Fibroblast of lung (primary cell): ENCODE measurements around the gene SERPINA10. TPM values are rescaled to one million over a fixed set of nuclear protein-coding genes. Genes with fewer than 3 reads are reported as not detected.

ENCODE experiments used
- DNase-seq, 2 donors: peaks; one replicate each; pipeline versions ENCODE4 v3.0.0 to v3.0.0-alpha.2; 2010; ENCODE audit warnings: low read depth in 2 of 2
- H2AFZ ChIP-seq: 2 replicates; pipeline ENCODE4 v1.5.1; 2012; ENCODE audit warnings: low read length, control low read depth, inconsistent platforms
- H3K27ac ChIP-seq: 2 replicates; pipeline ENCODE4 v1.5.1; 2011; ENCODE audit warnings: low read length, control low read depth; ENCODE audit not compliant: insufficient read depth
- H3K27me3 ChIP-seq: 2 replicates; pipeline ENCODE4 v1.5.1; 2011; ENCODE audit warnings: mild to moderate bottlenecking, low read length; ENCODE audit not compliant: control insufficient read depth, insufficient read depth
- H3K36me3 ChIP-seq: 2 replicates; pipeline ENCODE4 v1.5.1; 2011; ENCODE audit warnings: low read length; ENCODE audit not compliant: control insufficient read depth, insufficient read depth
- H3K4me1 ChIP-seq: 2 replicates; pipeline ENCODE4 v1.5.1; 2011; ENCODE audit warnings: low read length; ENCODE audit not compliant: control insufficient read depth, insufficient read depth; ENCODE audit errors: extremely low read depth
- H3K4me2 ChIP-seq: 2 replicates; pipeline ENCODE4 v1.5.1; 2011; ENCODE audit warnings: low read length, control low read depth; ENCODE audit not compliant: insufficient read depth; ENCODE audit errors: extremely low read depth
- H3K4me3 ChIP-seq, 4 experiments: fragments of 200-600 bp in 1 of 4; sonication (generic) in 1 of 4; replicated peaks in 1 of 4; 2 replicates each; pipeline ENCODE4 v1.5.1; 2011 to 2016; ENCODE audit warnings: low read length in 4 of 4, low read depth in 3 of 4, mild to moderate bottlenecking in 3 of 4, control low read depth in 2 of 4, inconsistent platforms in 1 of 4, mixed read lengths in 1 of 4; ENCODE audit not compliant: insufficient read depth in 1 of 4; ENCODE audit errors: control extremely low read depth in 1 of 4
- H3K79me2 ChIP-seq: 2 replicates; pipeline ENCODE4 v1.5.1; 2012; ENCODE audit warnings: mild to moderate bottlenecking, low read length, inconsistent platforms; ENCODE audit not compliant: control insufficient read depth, insufficient read depth
- H3K9ac ChIP-seq: 2 replicates; pipeline ENCODE4 v1.5.1; 2011; ENCODE audit warnings: mild to moderate bottlenecking, low read length, control low read depth; ENCODE audit not compliant: insufficient read depth
- H3K9me3 ChIP-seq: 2 replicates; pipeline ENCODE4 v1.5.1; 2012; ENCODE audit warnings: low read depth, low read length; ENCODE audit not compliant: control insufficient read depth, insufficient read depth
- H4K20me1 ChIP-seq: 2 replicates; pipeline ENCODE4 v1.5.1; 2011; ENCODE audit warnings: low read length; ENCODE audit not compliant: control insufficient read depth, insufficient read depth; ENCODE audit errors: extremely low read depth
- EZH2 ChIP-seq: IDR thresholded peaks from 2 replicates; pipeline ENCODE4 v1.5.1; 2012; ENCODE audit warnings: low read length, control low read depth, mild to moderate bottlenecking; ENCODE audit errors: missing control alignments
- polyA plus RNA-seq, 2 donors: library from polyadenylated mRNA; depleted of rRNA in 1 of 2; stranded (reverse) in 1 of 2; unstranded in 1 of 2; fragments of >200 nt; gene quantifications; 2 replicates each; pipeline ENCODE4 v1.2.1, GENCODE V29; 2011 to 2012; ENCODE audit warnings: missing spikeins in 1 of 2
- total RNA-seq: library from RNA; depleted of rRNA; stranded (reverse); fragments of >200 nt; gene quantifications from 2 replicates; pipeline ENCODE4 v1.2.1, GENCODE V29; 2014
- TF ChIP-seq, protein P1 (sequence below), 2 donors: IDR thresholded peaks in 1 of 2; conservative IDR thresholded peaks in 1 of 2; 1 replicate in 1 of 2; 2 replicates in 1 of 2; pipeline ENCODE4 v1.5.1; 2011 to 2012; ENCODE audit warnings: low read length in 2 of 2, control low read depth in 1 of 2, inconsistent platforms in 1 of 2, low read depth in 1 of 2, mild to moderate bottlenecking in 1 of 2

The SERPINA10 gene
- total and polyA plus RNA-seq, 2 donors (not counting 1 experiment from before 2014, with no cell fraction given) = not detected

DNA sequence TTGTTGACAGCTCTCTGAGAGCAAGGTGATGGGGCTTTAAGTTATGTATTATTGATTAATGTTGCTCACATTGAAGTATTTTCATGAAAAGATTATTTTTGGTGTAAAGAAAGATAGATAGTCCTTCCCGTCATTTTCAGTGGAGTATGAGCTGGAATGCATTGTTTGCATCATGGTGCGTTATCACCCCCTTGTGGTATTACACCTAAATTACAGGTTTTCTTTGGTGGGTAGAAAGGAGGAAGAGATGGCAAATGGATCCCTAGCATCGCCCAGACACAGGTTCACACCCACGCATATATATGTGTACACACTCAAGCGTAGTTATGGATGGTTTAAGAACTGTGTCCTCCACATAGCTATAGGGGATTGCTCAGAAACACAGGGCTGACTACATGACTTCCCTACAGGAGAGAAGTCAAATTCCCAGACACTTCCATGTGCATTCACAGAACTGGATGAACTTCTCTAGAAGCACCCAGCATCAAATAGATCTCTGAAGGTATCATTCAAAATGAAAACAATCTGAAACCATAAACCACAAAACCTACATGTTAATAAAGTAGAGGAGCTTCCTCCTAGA is 14.4 kb upstream of the SERPINA10 start:
- no peak overlapping the region for H3K9ac ChIP-seq
- no peaks in the 10 kb centered on the region for H3K36me3 ChIP-seq
- H3K79me2 ChIP-seq = no peaks in the 10 kb centered on the region
- H3K27ac ChIP-seq = no peak overlapping the region
- H3K4me1 ChIP-seq = no peaks in the 10 kb centered on the region
- no peaks in the 10 kb centered on the region for H3K9me3 ChIP-seq
- no peak overlapping the region for H3K4me2 ChIP-seq
- no peaks in the 10 kb centered on the region for H4K20me1 ChIP-seq
- no peaks in the 10 kb centered on the region for H3K27me3 ChIP-seq
- no peak for DNase-seq
- TF ChIP-seq EZH2 = no peak
- H3K4me3 ChIP-seq = no peak overlapping the region
- H2AFZ ChIP-seq = no peak overlapping the region

- no peak overlapping the region for H3K9ac ChIP-seq
- no peak overlapping the region for H3K27ac ChIP-seq
- H4K20me1 ChIP-seq = no peaks in the 10 kb centered on the region
- H3K9me3 ChIP-seq = no peaks in the 10 kb centered on the region
- no peak overlapping the region for H3K4me3 ChIP-seq
- H2AFZ ChIP-seq = no peak overlapping the region
- no peaks in the 10 kb centered on the region for H3K4me1 ChIP-seq
- TF ChIP-seq, protein P1, sequence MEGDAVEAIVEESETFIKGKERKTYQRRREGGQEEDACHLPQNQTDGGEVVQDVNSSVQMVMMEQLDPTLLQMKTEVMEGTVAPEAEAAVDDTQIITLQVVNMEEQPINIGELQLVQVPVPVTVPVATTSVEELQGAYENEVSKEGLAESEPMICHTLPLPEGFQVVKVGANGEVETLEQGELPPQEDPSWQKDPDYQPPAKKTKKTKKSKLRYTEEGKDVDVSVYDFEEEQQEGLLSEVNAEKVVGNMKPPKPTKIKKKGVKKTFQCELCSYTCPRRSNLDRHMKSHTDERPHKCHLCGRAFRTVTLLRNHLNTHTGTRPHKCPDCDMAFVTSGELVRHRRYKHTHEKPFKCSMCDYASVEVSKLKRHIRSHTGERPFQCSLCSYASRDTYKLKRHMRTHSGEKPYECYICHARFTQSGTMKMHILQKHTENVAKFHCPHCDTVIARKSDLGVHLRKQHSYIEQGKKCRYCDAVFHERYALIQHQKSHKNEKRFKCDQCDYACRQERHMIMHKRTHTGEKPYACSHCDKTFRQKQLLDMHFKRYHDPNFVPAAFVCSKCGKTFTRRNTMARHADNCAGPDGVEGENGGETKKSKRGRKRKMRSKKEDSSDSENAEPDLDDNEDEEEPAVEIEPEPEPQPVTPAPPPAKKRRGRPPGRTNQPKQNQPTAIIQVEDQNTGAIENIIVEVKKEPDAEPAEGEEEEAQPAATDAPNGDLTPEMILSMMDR (conservative IDR thresholded peaks at IDR 0.05 in 1 of 2, IDR thresholded peaks at IDR 0.05 in 1 of 2; ENCODE audit: low read depth in 1 of 2, low read length in 2 of 2) = no peak
- TF ChIP-seq EZH2 = no peak
- H3K4me2 ChIP-seq = no peak overlapping the region
- H3K36me3 ChIP-seq = no peaks in the 10 kb centered on the region
- no peaks in the 10 kb centered on the region for H3K27me3 ChIP-seq
- no peaks in the 10 kb centered on the region for H3K79me2 ChIP-seq
- no peak for DNase-seq
These were observed 13.2 kb upstream of the SERPINA10 start for GRCh38 chr14:94306047-94306978.

- no peak overlapping the region for H3K27ac ChIP-seq
These were observed 12.6 kb upstream of the SERPINA10 start for GRCh38 chr14:94305620-94306019.

More at GRCh38 chr14:94305620-94306019, 12.6 kb upstream of the SERPINA10 start:
- Histone ChIP-seq H2AFZ (no peak overlapping the region), H3K9me3 (no peaks in the 10 kb centered on the region), H3K79me2 (no peaks in the 10 kb centered on the region), H3K4me3 (no peak overlapping the region), H3K9ac (no peak overlapping the region), H3K4me2 (no peak overlapping the region), H3K27me3 (no peaks in the 10 kb centered on the region), H4K20me1 (no peaks in the 10 kb centered on the region), H3K4me1 (no peaks in the 10 kb centered on the region), H3K36me3 (no peaks in the 10 kb centered on the region)
- TF ChIP-seq EZH2 = no peak
- TF ChIP-seq, protein P1 (conservative IDR thresholded peaks at IDR 0.05 in 1 of 2, IDR thresholded peaks at IDR 0.05 in 1 of 2; ENCODE audit: low read depth in 1 of 2, low read length in 2 of 2) = no peak
- no peak for DNase-seq
